Astrocyte (in vitro differentiated cells and primary cell): Measurements from ENCODE around the gene MRPS18B. TPM values are rescaled to one million over a fixed set of nuclear protein-coding genes. Genes with fewer than 3 reads are reported as not detected.

Experiments
- DNase-seq: peaks from one replicate; pipeline ENCODE4 v3.0.0-alpha.2; 2010; ENCODE audit warnings: low read depth
- FAIRE-seq: peaks from 2 replicates; lab custom pipeline; 2011; peaks lifted over from hg19 to GRCh38; lab: Jason Lieb, UNC
- H2AFZ ChIP-seq: 2 replicates; pipeline ENCODE4 v1.6.0; 2012; ENCODE audit warnings: low read depth, low read length, inconsistent platforms
- H3K27ac ChIP-seq: 2 replicates; pipeline ENCODE4 v1.5.1; 2011; ENCODE audit warnings: low read depth, low read length, inconsistent platforms
- H3K27me3 ChIP-seq: 2 replicates; pipeline ENCODE4 v1.6.0; 2011; ENCODE audit warnings: low read length, inconsistent platforms; ENCODE audit not compliant: insufficient read depth
- H3K36me3 ChIP-seq: 2 replicates; pipeline ENCODE4 v1.5.1; 2011; ENCODE audit warnings: low read length, inconsistent platforms; ENCODE audit not compliant: insufficient read depth
- H3K4me1 ChIP-seq: 2 replicates; pipeline ENCODE4 v1.5.1; 2011; ENCODE audit warnings: low read length, inconsistent platforms; ENCODE audit not compliant: insufficient read depth
- H3K4me2 ChIP-seq: 2 replicates; pipeline ENCODE4 v1.6.0; 2012; ENCODE audit warnings: low read length, inconsistent platforms
- H3K4me3 ChIP-seq: 2 replicates; pipeline ENCODE4 v1.5.1; 2011; ENCODE audit warnings: low read depth, mild to moderate bottlenecking, low read length, inconsistent platforms; ENCODE audit not compliant: insufficient read depth
- H3K79me2 ChIP-seq: 2 replicates; pipeline ENCODE4 v1.6.0; 2012; ENCODE audit warnings: mild to moderate bottlenecking, low read length, inconsistent platforms; ENCODE audit not compliant: insufficient read depth
- H3K9ac ChIP-seq: 2 replicates; pipeline ENCODE4 v1.6.0; 2012; ENCODE audit warnings: mild to moderate bottlenecking, low read length, inconsistent platforms
- H3K9me3 ChIP-seq: 2 replicates; pipeline ENCODE4 v1.5.1; 2012; ENCODE audit warnings: low read depth, mild to moderate bottlenecking, low read length, inconsistent platforms; ENCODE audit not compliant: insufficient read depth
- H4K20me1 ChIP-seq: 2 replicates; pipeline ENCODE4 v1.6.0; 2012; ENCODE audit warnings: low read length, inconsistent platforms; ENCODE audit not compliant: insufficient read depth
- H3K27ac Mint-ChIP-seq: one replicate; pipeline ENCODE4 v1.8.0; 2021; ENCODE audit warnings: mild to moderate bottlenecking, mixed read lengths; ENCODE audit not compliant: unreplicated experiment
- H3K27me3 Mint-ChIP-seq: one replicate; pipeline ENCODE4 v1.8.0; 2021; ENCODE audit warnings: low read depth, mixed read lengths; ENCODE audit not compliant: unreplicated experiment
- H3K36me3 Mint-ChIP-seq: one replicate; pipeline ENCODE4 v1.8.0; 2021; ENCODE audit warnings: low read depth, mixed read lengths; ENCODE audit not compliant: unreplicated experiment
- H3K4me1 Mint-ChIP-seq: one replicate; pipeline ENCODE4 v1.8.0; 2021; ENCODE audit warnings: low read depth, mixed read lengths; ENCODE audit not compliant: unreplicated experiment
- H3K4me3 Mint-ChIP-seq: one replicate; pipeline ENCODE4 v1.8.0; 2021; ENCODE audit warnings: mild to moderate bottlenecking, moderate library complexity, mixed read lengths; ENCODE audit not compliant: unreplicated experiment
- H3K9me3 Mint-ChIP-seq: one replicate; pipeline ENCODE4 v1.8.0; 2021; ENCODE audit warnings: mild to moderate bottlenecking, mixed read lengths; ENCODE audit not compliant: unreplicated experiment
- EZH2 ChIP-seq: IDR thresholded peaks from 2 replicates; pipeline ENCODE4 v1.6.1; 2012; ENCODE audit warnings: mild to moderate bottlenecking, low read length, inconsistent platforms; ENCODE audit not compliant: insufficient read depth
- total RNA-seq: library from RNA; stranded (reverse); gene quantifications from 2 replicates; pipeline ENCODE4 v1.2.1, GENCODE V29; 2021
- TF ChIP-seq, protein P1 (sequence below): IDR thresholded peaks from 2 replicates; pipeline ENCODE4 v1.5.1; 2011; ENCODE audit warnings: low read depth, mild to moderate bottlenecking, inconsistent platforms, low read length, moderate library complexity; ENCODE audit not compliant: insufficient read depth

MRPS18B gene
- total RNA-seq, 1 donor from 2014 or later = 28.0 TPM

DNA sequence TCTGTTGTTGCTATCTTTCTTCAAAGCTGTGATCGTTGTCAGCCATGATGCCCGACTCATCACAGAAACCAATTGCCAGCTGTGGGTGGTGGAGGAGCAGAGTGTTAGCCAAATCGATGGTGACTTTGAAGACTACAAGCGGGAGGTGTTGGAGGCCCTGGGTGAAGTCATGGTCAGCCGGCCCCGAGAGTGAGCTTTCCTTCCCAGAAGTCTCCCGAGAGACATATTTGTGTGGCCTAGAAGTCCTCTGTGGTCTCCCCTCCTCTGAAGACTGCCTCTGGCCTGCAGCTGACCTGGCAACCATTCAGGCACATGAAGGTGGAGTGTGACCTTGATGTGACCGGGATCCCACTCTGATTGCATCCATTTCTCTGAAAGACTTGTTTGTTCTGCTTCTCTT is 27.1 kb upstream of the MRPS18B start:
- peak overlapping the region; percentile 17 for H3K27ac ChIP-seq

DNA sequence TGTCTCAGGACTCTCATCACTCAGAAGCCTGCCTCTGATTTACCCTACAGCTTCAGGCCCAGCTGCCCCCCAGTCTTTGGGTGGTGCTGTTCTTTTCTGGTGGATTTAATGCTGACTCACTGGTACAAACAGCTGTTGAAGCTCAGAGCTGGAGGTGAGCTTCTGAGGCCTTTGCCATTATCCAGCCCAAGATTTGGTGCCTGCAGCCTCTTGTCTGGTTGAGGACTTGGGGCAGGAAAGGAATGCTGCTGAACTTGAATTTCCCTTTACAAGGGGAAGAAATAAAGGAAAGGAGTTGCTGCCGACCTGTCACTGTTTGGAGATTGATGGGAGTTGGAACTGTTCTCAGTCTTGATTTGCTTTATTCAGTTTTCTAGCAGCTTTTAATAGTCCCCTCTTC is 26.6 kb upstream of the MRPS18B start:
- Mint-ChIP-seq H3K4me1 (peaks cover 22% of the 10 kb centered on the region), H3K9me3 (peaks cover 2% of the 10 kb centered on the region), H3K27me3 (no peaks in the 10 kb centered on the region), H3K36me3 (peaks cover 22% of the 10 kb centered on the region), H3K4me3 (peak overlapping the region; percentile 62), H3K27ac (peak overlapping the region; percentile 89)
- FAIRE-seq (no peak), DNase-seq (peak; percentile 41)
- H3K4me2 ChIP-seq = peak overlapping the region; percentile 15
- H3K27me3 ChIP-seq = no peaks in the 10 kb centered on the region
- peaks cover 9% of the 10 kb centered on the region for H3K4me1 ChIP-seq
- peaks cover 58% of the 10 kb centered on the region for H3K36me3 ChIP-seq
- H3K9me3 ChIP-seq = no peaks in the 10 kb centered on the region
- H3K27ac ChIP-seq = peak overlapping the region; percentile 17
- H3K9ac ChIP-seq = peak overlapping the region; percentile 13
- H4K20me1 ChIP-seq = peaks cover 32% of the 10 kb centered on the region
- H3K4me3 ChIP-seq = no peak overlapping the region
- H3K79me2 ChIP-seq = peaks cover 25% of the 10 kb centered on the region
- TF ChIP-seq, protein P1, sequence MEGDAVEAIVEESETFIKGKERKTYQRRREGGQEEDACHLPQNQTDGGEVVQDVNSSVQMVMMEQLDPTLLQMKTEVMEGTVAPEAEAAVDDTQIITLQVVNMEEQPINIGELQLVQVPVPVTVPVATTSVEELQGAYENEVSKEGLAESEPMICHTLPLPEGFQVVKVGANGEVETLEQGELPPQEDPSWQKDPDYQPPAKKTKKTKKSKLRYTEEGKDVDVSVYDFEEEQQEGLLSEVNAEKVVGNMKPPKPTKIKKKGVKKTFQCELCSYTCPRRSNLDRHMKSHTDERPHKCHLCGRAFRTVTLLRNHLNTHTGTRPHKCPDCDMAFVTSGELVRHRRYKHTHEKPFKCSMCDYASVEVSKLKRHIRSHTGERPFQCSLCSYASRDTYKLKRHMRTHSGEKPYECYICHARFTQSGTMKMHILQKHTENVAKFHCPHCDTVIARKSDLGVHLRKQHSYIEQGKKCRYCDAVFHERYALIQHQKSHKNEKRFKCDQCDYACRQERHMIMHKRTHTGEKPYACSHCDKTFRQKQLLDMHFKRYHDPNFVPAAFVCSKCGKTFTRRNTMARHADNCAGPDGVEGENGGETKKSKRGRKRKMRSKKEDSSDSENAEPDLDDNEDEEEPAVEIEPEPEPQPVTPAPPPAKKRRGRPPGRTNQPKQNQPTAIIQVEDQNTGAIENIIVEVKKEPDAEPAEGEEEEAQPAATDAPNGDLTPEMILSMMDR = no peak
- no peak for TF ChIP-seq EZH2
- no peak overlapping the region for H2AFZ ChIP-seq

More for the DNA sequence above, 27.1 kb upstream of the MRPS18B start:
- TF ChIP-seq EZH2 = no peak
- TF ChIP-seq, protein P1 = no peak
- Histone ChIP-seq H3K4me3 (no peak overlapping the region), H3K9ac (peak overlapping the region; percentile 13), H3K27me3 (no peaks in the 10 kb centered on the region), H3K36me3 (peaks cover 62% of the 10 kb centered on the region), H3K9me3 (no peaks in the 10 kb centered on the region), H2AFZ (no peak overlapping the region), H4K20me1 (peaks cover 32% of the 10 kb centered on the region), H3K4me1 (peaks cover 9% of the 10 kb centered on the region), H3K79me2 (peaks cover 25% of the 10 kb centered on the region), H3K4me2 (no peak overlapping the region)
- DNase-seq (no peak), FAIRE-seq (no peak)
- Mint-ChIP-seq H3K4me3 (peak overlapping the region; percentile 62), H3K36me3 (peaks cover 24% of the 10 kb centered on the region), H3K27me3 (no peaks in the 10 kb centered on the region), H3K4me1 (peaks cover 22% of the 10 kb centered on the region), H3K9me3 (peaks cover 2% of the 10 kb centered on the region), H3K27ac (peak overlapping the region; percentile 89)

DNA sequence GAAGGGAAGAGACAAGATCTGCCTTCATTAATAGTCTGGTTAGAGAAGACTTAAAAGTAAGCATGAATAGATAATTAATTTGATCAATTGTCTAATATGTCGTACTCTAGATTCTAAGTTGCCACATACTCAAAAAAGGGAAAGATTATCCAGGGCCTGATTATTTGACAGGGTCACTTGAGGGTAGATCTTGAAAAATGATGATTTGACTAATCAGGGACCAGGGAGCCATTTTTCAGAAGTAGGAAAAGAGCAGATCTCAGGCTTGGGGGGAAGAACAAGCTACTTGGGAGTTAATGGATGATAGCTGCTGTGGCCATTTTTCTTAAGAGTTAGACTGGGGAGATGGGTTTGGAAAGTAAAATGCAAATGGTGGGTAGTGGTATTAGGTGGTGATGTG is 25.4 kb upstream of the MRPS18B start:
- no peak for TF ChIP-seq EZH2
- TF ChIP-seq, protein P1 = no peak
- peaks cover 9% of the 10 kb centered on the region for H3K4me1 ChIP-seq
- DNase-seq (no peak), FAIRE-seq (no peak)
- H3K9ac ChIP-seq = no peak overlapping the region
- Mint-ChIP-seq H3K9me3 (peaks cover 2% of the 10 kb centered on the region), H3K36me3 (peaks cover 25% of the 10 kb centered on the region), H3K27ac (peak overlapping the region; percentile 19), H3K4me3 (no peak overlapping the region), H3K27me3 (no peaks in the 10 kb centered on the region), H3K4me1 (peaks cover 22% of the 10 kb centered on the region)
- peaks cover 32% of the 10 kb centered on the region for H4K20me1 ChIP-seq
- H3K9me3 ChIP-seq = no peaks in the 10 kb centered on the region
- peaks cover 25% of the 10 kb centered on the region for H3K79me2 ChIP-seq
- H3K27ac ChIP-seq = no peak overlapping the region
- H3K4me3 ChIP-seq = no peak overlapping the region
- H3K27me3 ChIP-seq = no peaks in the 10 kb centered on the region
- no peak overlapping the region for H2AFZ ChIP-seq
- no peak overlapping the region for H3K4me2 ChIP-seq
- peaks cover 49% of the 10 kb centered on the region for H3K36me3 ChIP-seq
